SK-N-SH treated with all-trans-retinoic acid at 6 μM for 48 hours (cell line): Measurements from ENCODE around the gene ENGASE.

Experiments
- ATAC-seq: fragments of 200-7000 bp; cut with Tn5 transposase; 3 replicates; pipeline ENCODE4 v1.9.1; 2020; ENCODE audit warnings: mild to moderate bottlenecking, moderate library complexity
- ARNTL ChIP-seq: fragments of 450-650 bp; formaldehyde crosslinking; IDR thresholded peaks from 2 replicates; pipeline ENCODE4 v1.5.0; 2020; ENCODE audit warnings: low read depth, mild to moderate bottlenecking, moderate library complexity, borderline replicate concordance
- BACH2 ChIP-seq: fragments of 250-450 bp; sonication (Bioruptor Pico); IDR thresholded peaks from 2 replicates; pipeline ENCODE4 v1.9.0; 2021; ENCODE audit warnings: mild to moderate bottlenecking, borderline replicate concordance
- CREB5 ChIP-seq: fragments of 250-450 bp; sonication (Bioruptor Pico); IDR thresholded peaks from 2 replicates; pipeline ENCODE4 v1.5.1; 2020; ENCODE audit warnings: low read depth, mild to moderate bottlenecking, moderate library complexity
- CSDC2 ChIP-seq: fragments of 250-450 bp; sonication (Bioruptor Pico); IDR thresholded peaks from 2 replicates; pipeline ENCODE4 v1.5.0; 2020; ENCODE audit warnings: mild to moderate bottlenecking, moderate library complexity
- ESRRG ChIP-seq: fragments of 250-450 bp; sonication (Bioruptor Pico); IDR thresholded peaks from 2 replicates; pipeline ENCODE4 v1.6.1; 2021; ENCODE audit warnings: mild to moderate bottlenecking
- GLIS3 ChIP-seq: fragments of 250-450 bp; sonication (Bioruptor Pico); IDR thresholded peaks from 2 replicates; pipeline ENCODE4 v1.5.0; 2020; ENCODE audit warnings: mild to moderate bottlenecking, moderate library complexity
- ISL1 ChIP-seq: fragments of 250-450 bp; sonication (Bioruptor Pico); IDR thresholded peaks from 2 replicates; pipeline ENCODE4 v2.1.2; 2022; ENCODE audit warnings: mild to moderate bottlenecking, moderate library complexity
- OSR1 ChIP-seq: fragments of 250-450 bp; sonication (Bioruptor Pico); IDR thresholded peaks from 2 replicates; pipeline ENCODE4 v1.8.0; 2022; ENCODE audit warnings: moderate library complexity, mild to moderate bottlenecking, inconsistent platforms
- PATZ1 ChIP-seq: fragments of 250-450 bp; sonication (Bioruptor Pico); IDR thresholded peaks from 2 replicates; pipeline ENCODE4 v1.8.0; 2020; ENCODE audit warnings: mild to moderate bottlenecking, moderate library complexity, borderline replicate concordance
- PPARA ChIP-seq: fragments of 250-450 bp; sonication (Bioruptor Pico); IDR thresholded peaks from 2 replicates; pipeline ENCODE4 v1.5.0; 2020; ENCODE audit warnings: mild to moderate bottlenecking, borderline replicate concordance
- RARB ChIP-seq: fragments of 250-450 bp; sonication (Bioruptor Pico); IDR thresholded peaks from 2 replicates; pipeline ENCODE4 v1.8.0; 2021; ENCODE audit warnings: mild to moderate bottlenecking, moderate library complexity
- SNAI2 ChIP-seq: fragments of 250-450 bp; sonication (Bioruptor Pico); IDR thresholded peaks from 2 replicates; pipeline ENCODE4 v1.5.0; 2020; ENCODE audit warnings: mild to moderate bottlenecking, moderate library complexity
- TCF4 ChIP-seq: fragments of 250-450 bp; sonication (Bioruptor Pico); IDR thresholded peaks from 2 replicates; pipeline ENCODE4 v1.8.0; 2021; ENCODE audit warnings: mild to moderate bottlenecking, moderate library complexity, borderline replicate concordance
- TOX ChIP-seq: fragments of 250-450 bp; sonication (Bioruptor Pico); IDR thresholded peaks from 2 replicates; pipeline ENCODE4 v1.8.0; 2021; ENCODE audit warnings: mild to moderate bottlenecking, moderate library complexity, borderline replicate concordance
- TSHZ2 ChIP-seq: fragments of 250-450 bp; sonication (Bioruptor Pico); IDR thresholded peaks from 2 replicates; pipeline ENCODE4 v1.5.0; 2020; ENCODE audit warnings: mild to moderate bottlenecking, moderate library complexity
- ZC3H10 ChIP-seq: fragments of 250-450 bp; sonication (Bioruptor Pico); IDR thresholded peaks from 2 replicates; pipeline ENCODE4 v1.5.1; 2021; ENCODE audit warnings: mild to moderate bottlenecking, moderate library complexity
- ZFP3 ChIP-seq: fragments of 250-450 bp; sonication (Bioruptor Pico); IDR thresholded peaks from 2 replicates; pipeline ENCODE4 v1.5.0; 2020; ENCODE audit warnings: mild to moderate bottlenecking, moderate library complexity
- ZNF565 ChIP-seq: fragments of 450-650 bp; formaldehyde crosslinking; conservative IDR thresholded peaks from 2 replicates; pipeline ENCODE4 v1.5.0; 2020; ENCODE audit warnings: low read depth, mild to moderate bottlenecking, moderate library complexity
- ZNF70 ChIP-seq: fragments of 450-650 bp; formaldehyde crosslinking; IDR thresholded peaks from 2 replicates; pipeline ENCODE4 v1.5.0; 2020; ENCODE audit warnings: mild to moderate bottlenecking, moderate library complexity
- ZNF8 ChIP-seq: fragments of 450-650 bp; formaldehyde crosslinking; IDR thresholded peaks from 2 replicates; pipeline ENCODE4 v1.5.0; 2020; ENCODE audit warnings: mild to moderate bottlenecking, moderate library complexity
- TF ChIP-seq, protein P1 (sequence below): fragments of 250-450 bp; sonication (Bioruptor Pico); IDR thresholded peaks from 2 replicates; pipeline ENCODE4 v1.5.1; 2021; ENCODE audit warnings: mild to moderate bottlenecking, moderate library complexity
- TF ChIP-seq, protein P2 (sequence below): fragments of 250-450 bp; sonication (Bioruptor Pico); IDR thresholded peaks from 2 replicates; pipeline ENCODE4 v1.8.0; 2021; ENCODE audit warnings: low read depth, mild to moderate bottlenecking, moderate library complexity, borderline replicate concordance

The ENGASE gene

DNA sequence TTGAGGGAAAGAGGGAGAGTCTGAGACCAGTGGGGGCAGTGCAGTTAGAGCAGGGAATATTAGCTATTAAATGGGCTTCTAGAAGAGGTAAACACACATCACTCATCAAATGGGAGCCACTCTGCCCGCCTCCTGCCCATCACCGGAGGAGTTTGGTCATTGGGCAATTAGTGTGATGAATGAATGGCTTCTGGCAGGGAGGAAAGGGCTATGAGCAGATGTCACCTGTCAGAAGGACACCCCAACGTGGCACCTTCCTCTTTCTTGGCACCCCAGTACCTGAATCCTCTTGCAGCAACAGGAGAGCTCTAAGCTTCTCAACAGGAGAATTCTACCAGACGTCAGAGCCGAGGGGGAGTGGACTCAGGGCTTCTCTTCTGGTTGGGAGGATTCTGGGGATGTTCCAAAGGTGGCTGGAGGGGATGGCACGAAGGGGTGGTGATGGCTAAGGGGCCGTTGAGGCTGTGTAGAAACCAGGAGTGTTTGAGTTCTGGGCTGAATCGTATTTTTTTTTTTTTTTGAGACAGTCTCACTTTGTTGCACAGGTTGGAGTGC is 39.6 kb upstream of the ENGASE start:
- TF ChIP-seq TOX (CRISPR knock-in tag) = no peak
- no peak for TF ChIP-seq PATZ1 (CRISPR knock-in tag)
- TF ChIP-seq ZNF8 (CRISPR knock-in tag) = no peak
- TF ChIP-seq ZC3H10 (CRISPR knock-in tag) = no peak
- no peak for TF ChIP-seq OSR1 (CRISPR knock-in tag)
- no peak for TF ChIP-seq ESRRG
- no peak for TF ChIP-seq ZFP3
- no peak for TF ChIP-seq SNAI2 (CRISPR knock-in tag)
- no peak for TF ChIP-seq ZNF70 (CRISPR knock-in tag)
- no peak for TF ChIP-seq ZNF565 (CRISPR knock-in tag)
- TF ChIP-seq TCF4 (CRISPR knock-in tag) = no peak
- no peak for TF ChIP-seq TSHZ2 (CRISPR knock-in tag)
- TF ChIP-seq, protein P1, sequence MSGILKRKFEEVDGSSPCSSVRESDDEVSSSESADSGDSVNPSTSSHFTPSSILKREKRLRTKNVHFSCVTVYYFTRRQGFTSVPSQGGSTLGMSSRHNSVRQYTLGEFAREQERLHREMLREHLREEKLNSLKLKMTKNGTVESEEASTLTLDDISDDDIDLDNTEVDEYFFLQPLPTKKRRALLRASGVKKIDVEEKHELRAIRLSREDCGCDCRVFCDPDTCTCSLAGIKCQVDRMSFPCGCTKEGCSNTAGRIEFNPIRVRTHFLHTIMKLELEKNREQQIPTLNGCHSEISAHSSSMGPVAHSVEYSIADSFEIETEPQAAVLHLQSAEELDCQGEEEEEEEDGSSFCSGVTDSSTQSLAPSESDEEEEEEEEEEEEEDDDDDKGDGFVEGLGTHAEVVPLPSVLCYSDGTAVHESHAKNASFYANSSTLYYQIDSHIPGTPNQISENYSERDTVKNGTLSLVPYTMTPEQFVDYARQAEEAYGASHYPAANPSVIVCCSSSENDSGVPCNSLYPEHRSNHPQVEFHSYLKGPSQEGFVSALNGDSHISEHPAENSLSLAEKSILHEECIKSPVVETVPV (CRISPR knock-in tag) = no peak
- TF ChIP-seq, protein P2, sequence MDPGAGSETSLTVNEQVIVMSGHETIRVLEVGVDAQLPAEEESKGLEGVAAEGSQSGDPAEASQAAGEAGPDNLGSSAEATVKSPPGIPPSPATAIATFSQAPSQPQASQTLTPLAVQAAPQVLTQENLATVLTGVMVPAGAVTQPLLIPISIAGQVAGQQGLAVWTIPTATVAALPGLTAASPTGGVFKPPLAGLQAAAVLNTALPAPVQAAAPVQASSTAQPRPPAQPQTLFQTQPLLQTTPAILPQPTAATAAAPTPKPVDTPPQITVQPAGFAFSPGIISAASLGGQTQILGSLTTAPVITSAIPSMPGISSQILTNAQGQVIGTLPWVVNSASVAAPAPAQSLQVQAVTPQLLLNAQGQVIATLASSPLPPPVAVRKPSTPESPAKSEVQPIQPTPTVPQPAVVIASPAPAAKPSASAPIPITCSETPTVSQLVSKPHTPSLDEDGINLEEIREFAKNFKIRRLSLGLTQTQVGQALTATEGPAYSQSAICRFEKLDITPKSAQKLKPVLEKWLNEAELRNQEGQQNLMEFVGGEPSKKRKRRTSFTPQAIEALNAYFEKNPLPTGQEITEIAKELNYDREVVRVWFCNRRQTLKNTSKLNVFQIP (CRISPR knock-in tag) = no peak
- TF ChIP-seq CREB5 = no peak
- no peak for TF ChIP-seq BACH2 (CRISPR knock-in tag)
- no peak for TF ChIP-seq ISL1
- TF ChIP-seq ARNTL = no peak
- TF ChIP-seq RARB (CRISPR knock-in tag) = no peak
- ATAC-seq = no peak

DNA sequence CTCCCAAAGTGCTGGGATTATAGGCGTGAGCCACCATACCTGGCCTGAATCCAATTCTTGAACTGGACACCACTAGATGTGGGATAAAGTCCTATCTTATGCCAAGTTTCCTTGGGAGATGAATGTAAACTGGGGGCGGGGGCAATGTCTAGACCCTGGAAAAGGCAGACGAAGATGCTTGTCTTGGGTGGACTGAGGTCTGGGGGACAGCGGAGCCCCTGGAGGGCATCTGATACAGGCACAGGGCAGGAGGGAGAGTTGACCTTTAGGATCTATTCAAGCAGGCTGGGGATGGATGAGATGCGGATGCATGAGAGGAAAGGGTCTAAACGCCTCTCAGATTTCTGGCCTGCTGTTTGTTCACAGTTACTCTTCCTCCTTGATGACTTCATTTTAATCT is 38.9 kb upstream of the ENGASE start:
- no peak for ATAC-seq
- TF ChIP-seq OSR1 (CRISPR knock-in tag) (no peak), ZNF8 (CRISPR knock-in tag) (no peak), TOX (CRISPR knock-in tag) (no peak), ZNF565 (CRISPR knock-in tag) (no peak), CSDC2 (CRISPR knock-in tag) (no peak), ZC3H10 (CRISPR knock-in tag) (no peak), GLIS3 (no peak), PPARA (no peak), ZFP3 (no peak)
- TF ChIP-seq, protein P2 (CRISPR knock-in tag) = no peak
- TF ChIP-seq, all 23 proteins: peak for 0
